HG03097 (cell line): ENCODE results near the gene PRR20G.
"Not testable (repeated sequence)": the region's sequence is repeated elsewhere in the genome, so short reads cannot be mapped to it uniquely, and the experiment has no call there.

Source experiments
- ATAC-seq: cut with Tn5 transposase; IDR thresholded peaks from one replicate; pipeline ENCODE4 v1.9.1; 2021; ENCODE audit not compliant: unreplicated experiment, low FRiP score

The PRR20G gene

GRCh38 chr3:127304121-127304744, 16.4 kb upstream of the PRR20G start:
- no peak for ATAC-seq

- no peak for ATAC-seq
These were observed 11.4 kb upstream of the PRR20G start for GRCh38 chr3:127299276-127299675.

- ATAC-seq = no peak
These were observed 9.1 kb upstream of the PRR20G start for GRCh38 chr3:127296959-127297358.

GRCh38 chr3:127296166-127296565, 8.3 kb upstream of the PRR20G start:
- no peak for ATAC-seq

- not testable (repeated sequence) for ATAC-seq
These were observed 5.8 kb upstream of the PRR20G start for GRCh38 chr3:127293650-127294049.

- no peak for ATAC-seq
These were observed 3.8 kb upstream of the PRR20G start for GRCh38 chr3:127291611-127292010.

GRCh38 chr3:127291114-127291513, 3.3 kb upstream of the PRR20G start:
- no peak for ATAC-seq

GRCh38 chr3:127289706-127290575, 2.1 kb upstream of the PRR20G start:
- no peak for ATAC-seq

GRCh38 chr3:127288921-127289705, 1.3 kb upstream of the PRR20G start:
- ATAC-seq = no peak

- no peak for ATAC-seq
These were observed 497 bp upstream of the PRR20G start for GRCh38 chr3:127288343-127288742.

GRCh38 chr3:127286571-127287140, 1.2 kb downstream of the PRR20G start:
- ATAC-seq = no peak

GRCh38 chr3:127284258-127284657, 3.6 kb downstream of the PRR20G start:
- no peak for ATAC-seq

GRCh38 chr3:127277561-127277960, 10.3 kb downstream of the PRR20G start:
- no peak for ATAC-seq

GRCh38 chr3:127276995-127277394, 10.9 kb downstream of the PRR20G start:
- ATAC-seq = no peak

GRCh38 chr3:127276396-127276795, 11.4 kb downstream of the PRR20G start:
- no peak for ATAC-seq

GRCh38 chr3:127275287-127275781, 12.5 kb downstream of the PRR20G start:
- no peak for ATAC-seq

- no peak for ATAC-seq
These were observed 13.6 kb downstream of the PRR20G start for GRCh38 chr3:127274200-127274760.

GRCh38 chr3:127273206-127273605, 14.6 kb downstream of the PRR20G start:
- no peak for ATAC-seq

GRCh38 chr3:127266186-127266585, 21.7 kb downstream of the PRR20G start:
- ATAC-seq = no peak

- ATAC-seq = no peak
These were observed 22.3 kb downstream of the PRR20G start for GRCh38 chr3:127265581-127265981.
